ENCODE results near the gene GFAP.

GFAP gene

DNA sequence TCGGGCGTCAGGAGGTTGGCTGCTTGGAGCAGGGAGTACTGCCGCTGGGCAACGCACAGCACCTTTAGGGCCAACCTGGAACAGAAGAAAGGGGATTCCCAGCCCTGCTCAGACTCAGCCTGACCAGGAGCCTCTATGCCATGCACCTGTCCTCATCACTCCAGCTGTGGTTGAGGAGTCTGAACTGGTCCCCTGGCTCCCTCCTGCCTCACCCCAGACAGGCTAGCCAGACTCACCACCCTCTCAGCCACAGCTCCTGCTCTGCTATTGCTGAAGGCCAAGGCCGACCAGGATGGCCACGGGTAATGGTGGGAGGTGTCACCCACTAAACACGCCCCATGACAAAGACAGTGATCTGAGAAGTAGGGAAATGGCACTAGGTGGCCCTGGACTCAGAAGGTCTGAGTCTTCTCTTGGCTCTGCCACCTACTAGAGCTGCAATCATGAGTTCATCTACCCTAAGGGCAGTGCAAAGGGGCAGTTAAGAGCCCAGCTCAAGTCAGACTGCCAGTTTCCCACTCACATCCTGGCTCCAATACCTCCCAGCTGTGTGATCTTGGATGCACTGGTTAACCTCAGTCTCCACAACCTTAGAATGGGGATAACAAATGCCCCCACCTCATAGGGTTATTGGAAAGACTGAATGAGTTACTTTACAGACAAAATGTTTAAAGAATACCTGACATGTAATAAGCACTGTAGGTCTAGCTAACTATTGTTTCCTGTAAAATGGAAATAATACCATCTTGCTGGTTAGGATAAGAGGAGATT is 13.8 kb upstream of the GFAP start:
- H3K9me3 ChIP-seq (ENCODE audit: insufficient read depth, low read depth, low read length): no peaks in the 10 kb centered on the region

DNA sequence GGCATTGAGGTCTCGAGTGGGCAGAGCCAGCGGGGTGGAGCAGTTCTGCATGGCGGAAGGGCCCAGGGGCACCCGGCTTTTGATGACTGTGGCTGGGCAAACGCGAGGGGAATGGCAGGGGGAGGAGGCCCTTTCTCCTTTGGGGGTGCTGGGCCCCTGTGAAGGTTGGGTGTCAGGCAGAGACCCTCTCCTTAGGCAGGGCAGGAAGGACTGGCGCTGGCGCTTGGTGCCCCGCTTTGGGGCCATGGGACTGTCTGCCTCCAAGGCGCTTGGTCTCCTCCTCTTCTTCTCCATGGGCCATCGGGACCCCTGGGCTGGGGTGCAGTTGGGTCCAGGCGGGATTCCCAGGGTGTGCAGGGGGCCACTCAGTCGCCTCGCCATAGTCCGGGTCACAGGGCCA is 12.8 kb upstream of the GFAP start:
- no peak overlapping the region for H3K9ac ChIP-seq (ENCODE audit: low read depth, low read length)
- H3K27ac ChIP-seq (ENCODE audit: low read length): no peak overlapping the region
- no peaks in the 10 kb centered on the region for H3K9me3 ChIP-seq (ENCODE audit: insufficient read depth, low read depth, low read length)
- peaks cover 76% of the 10 kb centered on the region for H3K36me3 ChIP-seq (ENCODE audit: insufficient read depth, low read depth, low read length)
- H3K27me3 ChIP-seq (ENCODE audit: insufficient read depth, low read length): no peaks in the 10 kb centered on the region
- H3K4me3 ChIP-seq (ENCODE audit: low read length): no peak overlapping the region
- H3K4me1 ChIP-seq (ENCODE audit: insufficient read depth, low read length): no peaks in the 10 kb centered on the region

More for the DNA sequence above, 13.8 kb upstream of the GFAP start:
- H3K27ac ChIP-seq (ENCODE audit: low read length): no peak overlapping the region
- H3K4me1 ChIP-seq (ENCODE audit: insufficient read depth, low read length): no peaks in the 10 kb centered on the region
- no peak overlapping the region for H3K9ac ChIP-seq (ENCODE audit: low read depth, low read length)
- H3K27me3 ChIP-seq (ENCODE audit: insufficient read depth, low read length): no peaks in the 10 kb centered on the region
- H3K36me3 ChIP-seq (ENCODE audit: insufficient read depth, low read depth, low read length): peaks cover 85% of the 10 kb centered on the region
- H3K4me3 ChIP-seq (ENCODE audit: low read length): no peak overlapping the region

DNA sequence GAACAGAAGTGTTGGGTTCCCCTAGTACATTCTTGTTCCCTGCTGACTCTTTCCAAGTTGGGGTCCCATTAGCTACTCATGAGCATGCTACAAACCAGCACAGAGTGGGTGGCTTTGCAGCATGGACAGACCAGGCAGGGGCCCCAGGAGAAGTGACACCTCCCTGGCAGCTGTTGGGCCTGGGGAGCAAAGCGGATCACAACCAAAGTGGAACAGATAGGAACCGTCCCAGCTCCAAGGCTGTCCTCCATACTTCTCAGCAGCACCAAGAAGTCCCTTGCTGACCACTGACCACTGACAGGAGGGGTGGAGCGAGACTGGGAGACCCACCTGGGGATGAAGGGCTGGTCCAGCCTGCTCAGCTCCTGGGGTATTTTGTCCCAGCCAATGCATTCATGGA is 12.4 kb upstream of the GFAP start:
- Histone ChIP-seq H3K9me3 (ENCODE audit: insufficient read depth, low read depth, low read length) (no peaks in the 10 kb centered on the region), H3K36me3 (ENCODE audit: insufficient read depth, low read depth, low read length) (peaks cover 72% of the 10 kb centered on the region), H3K4me3 (ENCODE audit: low read length) (no peak overlapping the region), H3K4me1 (ENCODE audit: insufficient read depth, low read length) (no peaks in the 10 kb centered on the region), H3K27ac (ENCODE audit: low read length) (no peak overlapping the region), H3K27me3 (ENCODE audit: insufficient read depth, low read length) (no peaks in the 10 kb centered on the region), H3K9ac (ENCODE audit: low read depth, low read length) (no peak overlapping the region)

DNA sequence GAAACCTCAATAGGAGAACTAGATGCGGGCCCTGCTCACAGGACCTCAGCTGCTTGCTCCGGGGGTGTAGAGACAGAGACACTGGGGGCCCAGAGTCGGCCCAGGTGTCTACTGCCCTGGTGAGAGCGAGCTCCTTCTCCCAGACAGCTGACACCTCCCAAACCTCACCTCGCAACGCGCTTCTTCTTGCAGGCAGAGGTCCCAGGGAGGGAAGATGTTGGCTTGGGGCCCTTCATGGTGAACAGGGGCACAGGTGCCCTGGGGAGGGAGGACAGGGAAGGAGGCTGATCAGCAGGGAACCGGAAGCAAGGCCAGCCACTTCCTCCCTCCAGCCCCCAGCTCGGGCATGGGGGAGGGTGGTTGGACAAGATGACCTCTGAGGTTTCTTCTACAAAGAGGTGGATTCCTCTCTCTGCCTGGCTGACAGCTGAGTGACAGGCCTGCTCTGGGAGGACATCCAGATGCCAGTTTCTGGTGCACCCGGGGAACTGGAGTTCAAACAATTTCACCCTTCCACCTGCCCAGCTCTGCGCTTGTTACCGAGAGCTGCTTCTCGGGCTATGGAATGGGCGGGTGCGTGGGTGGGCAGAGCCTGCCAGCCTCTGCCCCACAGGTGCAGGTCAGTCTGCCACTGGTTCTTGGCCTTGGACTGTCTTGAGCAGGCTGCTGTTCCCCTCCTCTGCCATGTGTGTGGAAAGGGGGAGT is 11.7 kb upstream of the GFAP start:
- H3K36me3 ChIP-seq (ENCODE audit: insufficient read depth, low read depth, low read length): peaks cover 65% of the 10 kb centered on the region
- H3K4me3 ChIP-seq (ENCODE audit: low read length): no peak overlapping the region
- no peak overlapping the region for H3K9ac ChIP-seq (ENCODE audit: low read depth, low read length)
- H3K27me3 ChIP-seq (ENCODE audit: insufficient read depth, low read length): no peaks in the 10 kb centered on the region
- H3K27ac ChIP-seq (ENCODE audit: low read length): no peak overlapping the region
- no peaks in the 10 kb centered on the region for H3K4me1 ChIP-seq (ENCODE audit: insufficient read depth, low read length)
- no peaks in the 10 kb centered on the region for H3K9me3 ChIP-seq (ENCODE audit: insufficient read depth, low read depth, low read length)

DNA sequence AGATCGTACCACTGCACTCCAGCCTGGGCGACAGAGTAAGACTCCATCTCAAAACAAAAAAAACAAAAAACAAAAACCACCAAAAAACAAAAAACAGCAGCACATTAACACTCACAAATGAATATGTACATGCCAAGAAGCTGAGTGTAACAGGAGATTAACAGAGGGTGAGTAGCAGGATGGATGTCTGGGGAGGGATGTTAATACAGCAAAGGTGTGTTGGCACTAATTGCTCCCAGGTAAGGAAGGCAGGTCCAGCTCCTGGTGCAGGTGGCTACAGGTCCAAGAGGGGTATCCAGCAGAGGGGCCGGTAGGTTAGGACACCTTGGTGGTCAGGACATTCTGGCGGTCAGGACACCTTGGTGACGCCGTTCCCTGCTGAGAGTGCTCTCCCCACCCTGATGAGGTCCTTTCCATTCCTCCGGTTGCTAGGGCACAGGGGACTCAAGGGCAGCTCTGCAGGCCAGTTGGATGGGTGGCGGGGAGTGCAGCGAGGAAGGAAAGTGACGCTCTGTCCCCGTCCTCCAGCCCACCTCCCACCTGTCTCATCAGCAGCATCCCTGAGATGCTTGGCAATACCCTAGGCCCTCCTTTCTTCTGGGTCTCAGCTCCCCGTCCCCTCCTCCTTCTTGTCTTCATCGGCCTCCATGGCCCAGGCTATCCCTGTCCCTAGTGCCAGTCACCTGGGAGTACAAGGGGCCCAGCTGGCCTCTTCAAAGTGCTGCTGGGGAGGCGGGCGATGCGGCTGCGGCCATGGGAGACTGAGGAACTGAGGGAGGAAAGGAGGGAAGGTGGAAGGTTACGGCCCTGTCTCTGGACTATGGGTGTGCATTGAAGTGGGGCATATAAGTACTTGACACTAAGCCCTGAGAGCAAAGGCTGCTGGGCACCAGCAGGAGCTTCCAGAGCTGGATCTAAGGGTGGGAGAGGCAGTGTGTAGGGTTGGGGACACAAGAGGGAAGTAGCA is 10.7 kb upstream of the GFAP start:
- no peaks in the 10 kb centered on the region for H3K9me3 ChIP-seq (ENCODE audit: insufficient read depth, low read depth, low read length)
- H3K27ac ChIP-seq (ENCODE audit: low read length): no peak overlapping the region
- peaks cover 55% of the 10 kb centered on the region for H3K36me3 ChIP-seq (ENCODE audit: insufficient read depth, low read depth, low read length)
- H3K27me3 ChIP-seq (ENCODE audit: insufficient read depth, low read length): peaks cover under 1% of the 10 kb centered on the region; the same call in 1 of the 2 replicates
- H3K9ac ChIP-seq (ENCODE audit: low read depth, low read length): no peak overlapping the region
- H3K4me1 ChIP-seq (ENCODE audit: insufficient read depth, low read length): peaks cover 5% of the 10 kb centered on the region; the same call in 1 of the 2 replicates
- no peak overlapping the region for H3K4me3 ChIP-seq (ENCODE audit: low read length)

DNA sequence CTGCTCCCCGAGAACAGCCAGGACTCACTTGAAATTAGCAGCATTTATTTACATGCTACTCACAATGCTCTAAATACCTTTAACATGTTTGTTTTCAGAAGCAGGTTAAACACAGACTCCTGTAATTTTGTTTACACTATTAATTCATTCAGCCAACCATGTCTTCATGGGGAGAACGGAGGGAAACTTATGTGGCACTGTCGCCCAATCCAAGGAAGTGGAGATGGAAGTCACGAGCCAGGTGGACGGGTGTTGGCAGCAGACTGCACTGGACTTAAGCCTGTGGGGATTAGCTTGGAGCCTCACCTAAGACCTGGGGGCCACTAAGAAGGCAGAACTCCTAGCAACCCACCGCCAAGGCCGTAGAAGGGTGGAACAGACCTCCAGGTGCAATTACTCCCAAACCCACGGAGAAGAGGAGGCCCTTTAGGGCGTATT is 8.8 kb upstream of the GFAP start:
- Histone ChIP-seq H3K27ac (ENCODE audit: low read length) (no peak overlapping the region), H3K9me3 (ENCODE audit: insufficient read depth, low read depth, low read length) (no peaks in the 10 kb centered on the region), H3K9ac (ENCODE audit: low read depth, low read length) (no peak overlapping the region)

DNA sequence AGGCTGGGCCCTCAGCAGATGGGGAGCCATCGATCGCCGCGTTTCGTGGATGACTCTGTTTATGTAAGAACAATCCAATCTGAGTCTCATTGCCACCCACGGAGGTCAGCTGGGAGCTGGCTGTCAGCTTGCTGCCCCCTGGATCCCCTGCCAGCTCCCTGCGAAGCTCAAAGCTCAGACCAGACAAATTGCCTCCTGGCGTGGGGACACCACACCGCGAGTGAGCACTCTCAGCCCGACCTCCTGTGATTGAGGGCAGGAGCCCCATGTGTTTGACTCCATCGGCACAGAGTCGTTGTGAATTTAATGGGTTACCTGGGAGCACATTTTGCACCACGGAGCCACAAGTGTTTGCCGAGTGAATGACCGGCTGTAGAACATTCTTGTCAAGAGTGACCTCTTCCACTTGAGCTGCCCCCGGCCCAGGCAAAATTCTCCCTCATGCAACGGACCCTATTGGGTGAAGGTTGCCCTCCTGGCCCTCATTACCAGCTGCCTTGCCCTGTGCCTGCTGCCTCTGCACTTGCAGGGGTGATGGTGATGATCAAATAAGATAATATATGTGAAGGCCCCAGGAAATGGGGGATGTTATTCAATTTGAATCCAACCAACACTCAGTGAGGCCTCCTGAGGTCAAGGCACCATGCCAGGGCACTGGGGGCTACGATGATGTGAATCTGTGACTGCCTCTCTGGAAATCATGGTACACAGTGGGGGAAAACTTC is 7.6 kb upstream of the GFAP start:
- Histone ChIP-seq H3K9ac (ENCODE audit: low read depth, low read length) (no peak overlapping the region), H3K27ac (ENCODE audit: low read length) (no peak overlapping the region), H3K36me3 (ENCODE audit: insufficient read depth, low read depth, low read length) (peaks cover 24% of the 10 kb centered on the region), H3K4me3 (ENCODE audit: low read length) (no peak overlapping the region), H3K27me3 (ENCODE audit: insufficient read depth, low read length) (peaks cover 10% of the 10 kb centered on the region), H3K9me3 (ENCODE audit: insufficient read depth, low read depth, low read length) (no peaks in the 10 kb centered on the region), H3K4me1 (ENCODE audit: insufficient read depth, low read length) (peaks cover 10% of the 10 kb centered on the region; the same call in 1 of the 2 replicates)

More for the DNA sequence above, 8.8 kb upstream of the GFAP start:
- H3K27me3 ChIP-seq (ENCODE audit: insufficient read depth, low read length): peaks cover 10% of the 10 kb centered on the region
- H3K4me1 ChIP-seq (ENCODE audit: insufficient read depth, low read length): peaks cover 10% of the 10 kb centered on the region; the same call in 1 of the 2 replicates
- no peak overlapping the region for H3K4me3 ChIP-seq (ENCODE audit: low read length)
- H3K36me3 ChIP-seq (ENCODE audit: insufficient read depth, low read depth, low read length): peaks cover 36% of the 10 kb centered on the region

DNA sequence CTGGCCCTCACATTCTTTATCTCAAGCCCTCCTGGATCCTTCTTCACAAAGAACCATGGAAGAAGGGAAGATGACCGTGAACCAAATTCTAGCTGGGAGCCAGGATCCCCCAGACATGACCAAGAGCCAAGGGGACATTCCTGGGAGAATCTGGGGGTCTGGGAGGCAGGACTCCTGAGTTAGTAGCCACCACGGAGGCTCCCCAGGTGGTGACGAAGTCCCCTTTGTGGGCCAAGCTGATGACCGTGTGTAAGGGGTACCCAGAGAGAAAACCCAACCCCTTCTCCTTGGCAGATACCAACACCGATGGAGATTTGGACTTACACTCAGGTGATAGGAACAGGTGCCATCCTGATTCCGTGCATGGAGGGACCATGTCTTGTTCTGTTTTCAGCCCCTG is 6.8 kb upstream of the GFAP start:
- H3K4me3 ChIP-seq (ENCODE audit: low read length): no peak overlapping the region
- H3K27me3 ChIP-seq (ENCODE audit: insufficient read depth, low read length): peaks cover 10% of the 10 kb centered on the region
- no peak overlapping the region for H3K27ac ChIP-seq (ENCODE audit: low read length)
- H3K36me3 ChIP-seq (ENCODE audit: insufficient read depth, low read depth, low read length): peaks cover 16% of the 10 kb centered on the region
- peaks cover 10% of the 10 kb centered on the region; the same call in 1 of the 2 replicates for H3K4me1 ChIP-seq (ENCODE audit: insufficient read depth, low read length)
- H3K9ac ChIP-seq (ENCODE audit: low read depth, low read length): no peak overlapping the region
- no peaks in the 10 kb centered on the region for H3K9me3 ChIP-seq (ENCODE audit: insufficient read depth, low read depth, low read length)

DNA sequence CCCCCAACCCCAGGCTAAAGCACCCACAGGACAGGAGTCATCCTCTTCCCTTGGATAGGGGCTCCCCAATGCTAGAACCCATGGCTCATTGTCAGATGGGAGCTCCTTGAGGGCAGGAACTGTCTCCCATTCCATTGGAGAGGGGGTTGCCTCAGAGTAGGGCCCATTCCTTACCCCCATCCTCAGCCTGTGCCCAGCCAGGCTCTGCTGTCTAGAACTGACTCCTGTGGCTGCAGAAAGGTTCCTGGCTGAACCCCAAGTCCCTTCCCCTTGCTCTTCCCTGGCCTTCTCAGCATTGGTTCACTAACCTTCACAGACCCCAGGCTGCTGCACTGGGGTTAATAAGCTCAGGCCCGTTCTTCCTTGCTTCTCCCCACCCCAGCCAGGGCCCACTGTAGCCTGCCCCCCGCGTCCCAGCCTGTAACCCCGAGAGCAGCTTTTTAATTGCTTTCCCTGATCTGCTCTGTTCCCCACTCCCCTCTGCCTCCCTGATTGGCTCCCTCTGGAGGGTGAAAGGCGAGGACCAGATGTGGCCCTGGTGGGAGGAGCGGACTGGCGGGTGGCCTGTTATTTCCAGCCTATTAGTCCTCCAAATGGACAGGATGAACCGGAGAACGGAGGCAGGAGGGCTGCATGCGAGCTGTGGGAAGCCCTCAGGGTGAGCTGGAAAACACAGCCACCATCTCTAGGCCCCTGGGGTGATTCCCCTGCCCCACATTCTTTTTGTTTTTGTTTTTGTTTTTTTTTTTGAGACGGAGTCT is 6.0 kb upstream of the GFAP start:
- Histone ChIP-seq H3K36me3 (ENCODE audit: insufficient read depth, low read depth, low read length) (peaks cover 8% of the 10 kb centered on the region), H3K27me3 (ENCODE audit: insufficient read depth, low read length) (peaks cover 10% of the 10 kb centered on the region), H3K9ac (ENCODE audit: low read depth, low read length) (no peak overlapping the region), H3K27ac (ENCODE audit: low read length) (no peak overlapping the region), H3K4me3 (ENCODE audit: low read length) (no peak overlapping the region), H3K9me3 (ENCODE audit: insufficient read depth, low read depth, low read length) (no peaks in the 10 kb centered on the region), H3K4me1 (ENCODE audit: insufficient read depth, low read length) (peaks cover 10% of the 10 kb centered on the region; the same call in 1 of the 2 replicates)

DNA sequence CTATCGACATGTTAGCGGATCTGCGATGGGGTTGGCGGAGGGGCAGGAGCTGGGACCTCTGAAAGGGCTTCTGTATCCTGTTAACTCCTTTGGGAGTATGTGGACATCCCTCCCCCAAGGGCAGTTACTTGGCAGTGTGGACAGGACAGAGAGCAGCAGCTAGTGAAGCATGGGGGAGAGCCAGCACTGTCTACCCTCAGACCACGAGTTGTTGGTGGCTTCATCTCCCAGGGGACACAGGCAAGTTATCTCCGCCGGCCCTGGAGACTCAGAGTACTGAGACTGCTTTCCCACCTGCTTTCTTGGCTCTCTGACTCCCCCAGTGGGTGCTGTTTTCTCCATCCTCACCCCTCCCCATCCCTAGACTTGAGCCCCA is 5.3 kb upstream of the GFAP start:
- Histone ChIP-seq H3K9me3 (ENCODE audit: insufficient read depth, low read depth, low read length) (no peaks in the 10 kb centered on the region), H3K36me3 (ENCODE audit: insufficient read depth, low read depth, low read length) (peaks cover under 1% of the 10 kb centered on the region; the same call in 1 of the 2 replicates), H3K27me3 (ENCODE audit: insufficient read depth, low read length) (peaks cover 10% of the 10 kb centered on the region), H3K9ac (ENCODE audit: low read depth, low read length) (no peak overlapping the region), H3K27ac (ENCODE audit: low read length) (no peak overlapping the region), H3K4me1 (ENCODE audit: insufficient read depth, low read length) (peaks cover 10% of the 10 kb centered on the region; the same call in 1 of the 2 replicates), H3K4me3 (ENCODE audit: low read length) (no peak overlapping the region)
